Jurkat, Clone E6-1 (cell line): ENCODE results near the gene PMEPA1.
A peak's percentile ranks its signal among the peaks of the same experiment; 100 is the strongest.

Experiments
- DNase-seq: peaks from one replicate; pipeline ENCODE4 v3.0.0-alpha.2; 2011; ENCODE audit warnings: low read depth, low spot score
- H3K4me3 ChIP-seq: 2 replicates; pipeline ENCODE4 v1.5.1; 2011; ENCODE audit warnings: mild to moderate bottlenecking, low read length, control low read depth, moderate library complexity

Gene PMEPA1

GRCh38 chr20:57713951-57714350 is 4.1 kb upstream of the PMEPA1 start:
- no peak for DNase-seq
- no peak overlapping the region for H3K4me3 ChIP-seq

GRCh38 chr20:57713505-57713903 is 3.7 kb upstream of the PMEPA1 start:
- no peak overlapping the region for H3K4me3 ChIP-seq
- no peak for DNase-seq

GRCh38 chr20:57712851-57713504 is 3.2 kb upstream of the PMEPA1 start:
- no peak overlapping the region for H3K4me3 ChIP-seq
- no peak for DNase-seq

- no peak for DNase-seq
- H3K4me3 ChIP-seq: no peak overlapping the region
These were observed 2.5 kb upstream of the PMEPA1 start for GRCh38 chr20:57712341-57712740.

GRCh38 chr20:57711826-57712225 is 2.0 kb upstream of the PMEPA1 start:
- H3K4me3 ChIP-seq: no peak overlapping the region
- no peak for DNase-seq

GRCh38 chr20:57711311-57711712 is 1.5 kb upstream of the PMEPA1 start:
- DNase-seq: no peak
- peak overlapping the region; percentile 84 for H3K4me3 ChIP-seq

GRCh38 chr20:57710841-57711240 is 1.0 kb upstream of the PMEPA1 start:
- H3K4me3 ChIP-seq: peak overlapping the region; percentile 84
- no peak for DNase-seq

- DNase-seq: no peak
- H3K4me3 ChIP-seq: peak overlapping the region; percentile 92
These were observed 831 bp downstream of the PMEPA1 start for GRCh38 chr20:57708694-57709673.

GRCh38 chr20:57707849-57708693 is 1.7 kb downstream of the PMEPA1 start:
- peak overlapping the region; percentile 92 for H3K4me3 ChIP-seq
- no peak for DNase-seq

GRCh38 chr20:57707320-57707719 is 2.5 kb downstream of the PMEPA1 start:
- peak; percentile 42 for DNase-seq
- H3K4me3 ChIP-seq: peak overlapping the region; percentile 92

GRCh38 chr20:57705127-57705899 is 4.5 kb downstream of the PMEPA1 start:
- DNase-seq: no peak
- no peak overlapping the region for H3K4me3 ChIP-seq

- H3K4me3 ChIP-seq: no peak overlapping the region
- no peak for DNase-seq
These were observed 5.6 kb downstream of the PMEPA1 start for GRCh38 chr20:57704245-57704644.

- H3K4me3 ChIP-seq: no peak overlapping the region
- no peak for DNase-seq
These were observed 6.8 kb downstream of the PMEPA1 start for GRCh38 chr20:57703013-57703412.

- no peak for DNase-seq
- H3K4me3 ChIP-seq: no peak overlapping the region
These were observed 7.3 kb downstream of the PMEPA1 start for GRCh38 chr20:57702521-57702920.

- DNase-seq: no peak
- no peak overlapping the region for H3K4me3 ChIP-seq
These were observed 7.7 kb downstream of the PMEPA1 start for GRCh38 chr20:57702091-57702490.

- H3K4me3 ChIP-seq: no peak overlapping the region
- DNase-seq: no peak
These were observed 8.2 kb downstream of the PMEPA1 start for GRCh38 chr20:57701651-57702050.

- no peak overlapping the region for H3K4me3 ChIP-seq
- no peak for DNase-seq
These were observed 8.7 kb downstream of the PMEPA1 start for GRCh38 chr20:57701090-57701489.

GRCh38 chr20:57699395-57699794 is 10.4 kb downstream of the PMEPA1 start:
- H3K4me3 ChIP-seq: no peak overlapping the region
- no peak for DNase-seq

- H3K4me3 ChIP-seq: no peak overlapping the region
- no peak for DNase-seq
These were observed 10.9 kb downstream of the PMEPA1 start for GRCh38 chr20:57698867-57699275.
